Mucosa of gallbladder (tissue), 1 donor: ENCODE data around the gene LRCH1. TPM values are rescaled to one million over a fixed set of nuclear protein-coding genes. Genes with fewer than 3 reads are reported as not detected.
"Not testable (repeated sequence)": the region's sequence is repeated elsewhere in the genome, so short reads cannot be mapped to it uniquely, and the experiment has no call there.

Experiments used
- DNase-seq: peaks from one replicate; pipeline ENCODE4 v3.0.0-alpha.2; 2020; ENCODE audit warnings: low spot score
- total RNA-seq: library from RNA; stranded (reverse); gene quantifications from one replicate; pipeline ENCODE4 v1.2.1, GENCODE V29; 2021
- donor health status: DM: no; HTN: no; CAD: no.

Gene LRCH1
- total RNA-seq, 1 donor from 2014 or later = 35.6 TPM

DNA sequence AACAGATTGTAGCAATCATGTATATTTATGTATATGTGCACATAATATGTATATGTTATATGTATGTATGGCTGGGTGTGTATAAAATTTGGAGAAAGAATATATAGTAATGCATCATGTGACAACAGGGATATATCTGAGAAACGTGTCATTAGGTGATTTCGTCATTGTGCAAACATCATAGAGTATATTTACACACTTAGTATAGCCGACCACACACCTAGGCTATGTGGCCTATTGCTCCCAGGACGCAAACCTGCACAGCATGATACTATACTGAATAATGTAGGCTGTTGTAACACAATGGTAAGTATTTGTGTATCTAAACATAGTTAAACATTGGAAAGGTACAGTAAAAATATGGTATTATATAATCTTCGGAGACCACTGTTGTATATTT is 200.2 kb downstream of the LRCH1 start:
- no peak for DNase-seq

DNA sequence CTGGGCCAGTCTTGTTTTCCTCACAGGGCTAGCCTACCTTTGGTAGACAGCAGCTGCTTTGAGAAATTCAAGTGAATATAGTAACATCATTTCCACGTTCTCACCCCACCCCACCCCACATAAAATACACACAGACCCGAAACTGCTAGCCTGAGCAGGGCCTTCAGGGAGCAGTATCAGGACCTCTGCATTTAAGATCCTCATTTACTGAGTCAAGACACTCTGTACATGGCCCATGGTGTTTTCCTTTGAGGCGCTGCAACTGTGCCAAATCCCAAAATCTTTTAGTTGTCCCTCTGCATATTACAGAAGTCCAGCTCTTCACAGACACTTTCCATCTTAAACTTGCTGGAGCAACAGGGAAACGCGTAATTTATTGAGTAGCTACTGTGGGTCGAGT is 200.9 kb downstream of the LRCH1 start:
- DNase-seq = no peak

DNA sequence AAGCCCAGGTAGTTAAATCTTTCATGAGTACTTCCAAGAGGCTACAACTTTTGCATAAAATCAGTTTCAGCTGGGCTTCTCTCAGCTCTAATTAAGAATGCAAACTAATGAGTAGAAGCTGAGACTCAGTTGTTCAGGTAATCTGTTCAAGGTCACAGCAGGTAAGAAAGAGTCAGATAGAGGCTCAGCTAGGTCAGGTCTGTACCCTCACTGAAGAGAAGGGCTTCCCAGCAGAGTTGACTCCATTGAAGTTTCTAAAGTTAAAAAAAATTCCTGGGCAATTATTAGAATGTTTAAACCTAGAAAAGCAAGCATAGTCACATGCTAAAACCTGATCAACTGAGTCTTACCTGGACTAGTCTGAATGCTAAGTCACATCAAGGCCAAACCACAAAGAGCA is 201.8 kb downstream of the LRCH1 start:
- DNase-seq = no peak

DNA sequence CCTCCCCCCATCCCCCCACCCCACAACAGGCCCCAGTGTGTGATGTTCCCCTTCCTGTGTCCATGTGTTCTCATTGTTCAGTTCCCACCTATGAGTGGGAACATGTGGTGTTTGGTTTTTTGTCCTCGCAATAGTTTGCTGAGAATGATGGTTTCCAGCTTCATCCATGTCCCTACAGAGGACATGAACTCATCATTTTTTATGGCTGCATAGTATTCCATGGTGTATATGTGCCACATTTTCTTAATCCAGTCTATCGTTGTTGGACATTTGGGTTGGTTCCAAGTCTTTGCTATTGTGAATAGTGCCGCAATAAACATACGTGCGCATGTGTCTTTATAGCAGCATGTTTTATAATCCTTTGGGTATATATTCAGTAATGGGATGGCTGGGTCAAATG is 202.5 kb downstream of the LRCH1 start:
- DNase-seq = not testable (repeated sequence)

DNA sequence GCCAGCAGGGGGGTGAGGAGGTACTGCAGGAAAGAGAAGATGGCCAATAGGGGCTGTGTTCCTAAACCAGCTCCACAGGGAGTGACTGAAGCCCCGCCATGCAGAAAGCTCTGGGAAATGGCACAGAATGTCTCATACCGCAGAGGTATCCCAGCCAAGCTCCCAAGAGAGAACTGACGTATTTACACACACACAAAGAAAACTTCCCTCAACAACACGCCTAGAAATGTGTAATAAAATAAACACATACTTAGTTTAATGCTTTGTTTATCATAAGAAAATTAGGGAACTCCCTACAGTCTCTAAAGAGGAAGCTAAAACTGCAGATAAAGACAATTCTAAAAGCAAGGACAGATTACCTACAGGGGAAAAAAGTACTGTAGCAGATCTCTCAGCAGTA is 204.0 kb downstream of the LRCH1 start:
- no peak for DNase-seq

DNA sequence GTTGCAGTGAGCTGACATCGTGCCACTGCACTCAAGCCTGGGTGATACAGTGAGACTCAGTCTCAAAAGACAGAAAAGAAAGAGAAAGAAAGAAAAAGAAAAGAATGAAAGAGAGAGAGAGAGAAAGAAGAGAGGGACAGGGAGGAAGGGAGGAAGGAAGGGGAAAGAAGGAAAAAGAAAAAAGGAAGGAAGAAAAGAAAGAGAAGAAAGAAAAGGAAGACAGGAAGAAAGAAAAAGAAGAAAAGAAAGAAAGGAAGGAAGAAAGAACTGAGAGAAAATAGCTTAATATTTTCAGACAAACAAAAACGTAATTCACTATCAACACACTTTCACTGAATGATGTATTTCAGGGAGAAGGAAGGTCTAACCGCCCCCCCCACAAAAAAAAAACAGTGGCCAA is 204.7 kb downstream of the LRCH1 start:
- DNase-seq = no peak

DNA sequence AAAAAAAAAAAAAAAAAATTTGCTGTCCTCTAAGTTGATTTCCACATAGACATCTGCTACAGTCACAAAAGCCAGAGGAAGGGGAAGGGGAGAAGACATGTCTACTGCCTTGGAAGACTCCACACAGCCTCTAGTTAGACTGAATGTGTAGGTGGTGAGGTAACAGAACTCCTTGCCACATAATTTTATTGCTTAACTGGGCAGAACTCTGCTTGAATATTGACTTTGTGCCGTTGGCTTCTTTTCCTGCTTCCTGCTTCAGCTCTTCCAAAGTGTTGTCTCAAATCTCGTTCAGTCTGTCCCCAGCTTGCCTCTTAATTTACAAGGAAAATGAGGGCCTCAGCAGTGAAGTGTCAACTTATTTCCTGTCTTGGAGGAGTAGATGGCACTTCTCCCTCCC is 206.9 kb downstream of the LRCH1 start:
- DNase-seq = no peak

DNA sequence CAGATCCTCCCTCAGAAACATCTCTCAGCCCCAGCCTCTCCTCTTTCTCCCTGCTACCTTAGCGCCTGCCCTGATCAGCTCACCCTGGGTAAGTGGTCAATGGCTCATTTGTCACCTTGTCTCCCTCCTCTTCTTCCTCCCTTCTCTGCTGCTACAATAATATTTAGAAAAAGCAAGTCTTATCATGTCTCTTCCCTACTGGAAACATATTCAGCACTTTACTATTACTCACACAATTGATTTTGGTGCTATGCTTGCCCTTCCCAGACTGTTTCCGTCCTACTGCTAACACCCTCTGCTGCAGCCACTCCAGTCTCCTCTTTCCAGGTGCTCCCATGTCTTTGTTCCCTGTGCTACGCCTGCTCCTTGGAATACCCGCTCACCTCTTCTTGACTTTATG is 208.2 kb downstream of the LRCH1 start:
- no peak for DNase-seq

DNA sequence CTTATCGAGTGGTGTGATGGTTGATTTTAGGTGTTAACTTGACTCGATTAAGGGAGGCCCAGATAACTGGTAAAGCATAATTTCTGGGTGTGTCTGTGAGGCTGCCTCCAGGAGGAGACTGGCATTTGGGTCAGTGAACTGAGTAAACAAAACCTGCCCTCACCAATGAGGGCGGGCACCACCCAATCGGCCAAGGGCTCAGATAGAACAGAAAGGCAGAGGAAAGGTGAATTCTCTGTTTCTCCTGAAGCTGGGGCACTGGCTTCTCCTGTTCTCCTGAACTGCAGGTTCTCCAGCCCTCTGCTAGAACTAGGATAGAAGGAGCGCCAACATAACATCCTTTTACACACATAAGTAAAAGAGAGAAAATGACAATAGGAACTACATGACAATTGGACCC is 208.9 kb downstream of the LRCH1 start:
- DNase-seq = peak; percentile 23

DNA sequence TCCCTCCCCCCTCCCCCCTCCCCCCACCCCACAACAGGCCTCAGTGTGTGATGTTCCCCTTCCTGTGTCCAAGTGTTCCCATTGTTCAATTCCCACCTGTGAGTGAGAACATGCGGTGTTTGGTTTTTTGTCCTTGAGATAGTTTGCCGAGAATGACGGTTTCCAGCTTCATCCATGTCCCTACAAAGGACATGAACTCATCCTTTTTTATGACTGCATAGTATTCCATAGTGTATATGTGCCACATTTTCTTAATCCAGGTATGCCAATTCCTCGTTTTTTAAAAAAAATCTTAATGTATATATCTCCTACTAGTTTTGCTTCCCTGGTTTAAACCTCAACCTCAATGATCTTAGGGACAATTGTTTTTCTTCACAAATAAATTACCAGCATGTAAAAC is 217.0 kb downstream of the LRCH1 start:
- not testable (repeated sequence) for DNase-seq

DNA sequence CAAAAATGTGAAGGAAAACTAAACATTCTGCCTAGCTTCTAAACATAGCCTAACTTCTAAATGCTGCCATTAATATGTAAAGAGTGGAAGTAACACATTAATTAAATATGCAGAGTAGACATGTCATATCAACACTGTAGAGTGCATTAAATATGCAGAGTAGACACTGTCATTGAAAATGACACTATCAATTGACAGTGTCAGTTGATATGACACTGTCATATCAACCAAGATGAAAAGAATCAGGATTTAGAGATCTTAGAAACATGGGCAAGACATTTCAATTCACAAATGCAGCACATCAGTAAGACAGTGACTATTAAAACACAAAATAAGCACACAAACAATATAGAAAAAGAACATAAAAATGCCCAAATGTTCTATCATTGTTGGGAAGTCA is 218.7 kb downstream of the LRCH1 start:
- DNase-seq = no peak

DNA sequence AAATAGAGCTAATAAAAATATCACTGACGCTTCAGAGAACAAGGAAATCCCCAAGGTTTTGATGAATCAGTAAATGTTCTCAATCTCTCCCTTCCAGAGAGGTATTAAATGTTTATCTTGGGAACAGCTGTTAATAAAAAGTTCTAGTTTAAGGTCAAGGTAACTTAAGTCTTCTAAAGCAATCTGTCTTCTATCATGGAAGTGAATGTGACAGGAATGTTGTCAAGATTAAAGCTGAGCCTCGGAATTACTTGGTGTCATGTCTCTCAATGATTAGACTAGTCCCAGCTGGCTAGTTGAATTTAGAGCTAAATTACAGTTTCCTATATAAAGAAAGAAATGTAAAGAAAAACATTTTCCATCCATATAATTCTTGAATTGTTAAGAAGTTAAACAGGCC is 220.6 kb downstream of the LRCH1 start:
- DNase-seq = no peak

DNA sequence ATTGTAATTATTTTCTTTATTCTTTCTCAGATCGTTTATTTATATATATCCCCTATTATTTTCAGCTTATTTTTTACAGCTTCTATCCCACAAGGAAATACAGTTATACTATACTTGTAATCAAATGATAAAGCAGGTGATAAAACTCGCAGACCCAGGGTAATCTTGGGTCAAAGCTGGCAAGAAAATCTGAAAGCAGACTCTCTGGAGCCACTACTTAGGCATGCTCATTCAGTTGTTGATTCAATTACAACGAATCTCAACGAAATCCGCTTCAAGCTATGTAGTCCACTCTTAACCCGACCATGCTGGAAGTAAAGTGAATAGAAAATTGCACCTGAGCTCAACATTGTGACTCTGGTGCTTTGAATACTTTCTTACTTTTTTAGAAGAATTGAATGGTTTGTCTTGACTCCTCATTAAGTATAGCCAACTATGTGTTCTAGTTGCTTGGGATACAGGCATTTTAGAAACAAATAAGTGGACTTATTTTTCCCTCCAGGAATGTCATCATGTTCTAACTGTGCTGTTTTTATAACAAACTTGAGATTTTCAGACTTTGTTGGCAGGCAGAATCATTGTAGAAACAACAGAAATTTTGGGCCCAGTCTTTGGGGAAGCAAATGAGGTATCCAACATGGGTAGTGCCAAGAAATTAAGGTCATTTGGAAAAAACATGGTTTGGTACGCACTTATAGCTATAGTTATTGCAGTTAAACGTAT is 222.6 kb downstream of the LRCH1 start:
- DNase-seq = no peak

DNA sequence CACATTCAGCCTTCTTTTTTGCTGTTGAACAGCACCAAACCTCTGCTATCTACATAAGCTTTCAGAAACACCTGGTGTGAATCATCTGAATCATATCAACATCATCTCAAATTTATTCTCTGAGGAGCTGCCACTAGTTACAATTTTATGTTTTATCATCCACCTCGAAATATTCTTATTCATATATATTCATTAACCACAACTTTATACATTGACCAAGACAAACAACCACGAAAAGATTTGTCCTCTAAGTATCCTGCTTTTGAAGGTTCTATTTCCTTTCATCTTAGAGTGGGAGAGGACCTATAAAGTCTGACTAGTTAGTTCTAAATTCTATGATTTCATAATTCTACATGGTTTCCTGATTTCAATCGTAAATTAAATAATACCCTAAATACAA is 225.1 kb downstream of the LRCH1 start:
- no peak for DNase-seq

DNA sequence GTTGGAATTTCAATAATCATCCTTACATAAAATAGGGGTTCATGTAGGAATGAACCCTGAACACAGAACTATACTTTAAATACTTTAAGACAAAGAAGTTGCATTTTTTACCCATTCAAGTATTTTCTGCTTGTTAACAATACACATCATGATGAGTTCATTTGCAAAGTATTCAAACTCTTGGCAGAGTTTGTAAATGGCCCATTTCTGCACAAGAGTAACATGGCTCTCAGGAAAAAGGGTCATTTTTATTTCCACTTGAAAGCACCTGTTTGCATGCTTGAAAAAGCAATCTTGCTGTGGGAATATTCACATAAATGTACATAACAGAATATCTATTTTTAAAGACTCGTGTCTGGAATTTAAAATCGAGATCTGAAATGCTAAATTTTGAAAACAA is 225.9 kb downstream of the LRCH1 start:
- DNase-seq = no peak

DNA sequence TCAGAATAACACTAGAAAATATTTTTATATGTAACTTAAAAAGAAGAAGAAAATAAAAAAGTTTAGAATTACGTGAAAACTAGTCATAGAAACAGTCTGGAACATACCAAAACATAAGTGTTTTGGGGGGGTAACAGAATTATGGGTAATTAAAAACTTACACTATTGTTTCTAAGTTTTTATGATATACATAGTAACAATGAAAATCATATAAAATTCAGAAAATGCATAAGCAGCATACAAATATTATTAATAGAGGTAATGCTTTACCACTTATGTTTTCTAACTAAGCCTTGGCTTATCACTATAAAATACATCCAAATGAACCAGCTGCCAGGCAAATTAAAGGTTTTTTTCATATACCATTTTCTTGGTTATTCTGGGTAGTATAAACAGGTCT is 229.1 kb downstream of the LRCH1 start:
- DNase-seq = no peak

DNA sequence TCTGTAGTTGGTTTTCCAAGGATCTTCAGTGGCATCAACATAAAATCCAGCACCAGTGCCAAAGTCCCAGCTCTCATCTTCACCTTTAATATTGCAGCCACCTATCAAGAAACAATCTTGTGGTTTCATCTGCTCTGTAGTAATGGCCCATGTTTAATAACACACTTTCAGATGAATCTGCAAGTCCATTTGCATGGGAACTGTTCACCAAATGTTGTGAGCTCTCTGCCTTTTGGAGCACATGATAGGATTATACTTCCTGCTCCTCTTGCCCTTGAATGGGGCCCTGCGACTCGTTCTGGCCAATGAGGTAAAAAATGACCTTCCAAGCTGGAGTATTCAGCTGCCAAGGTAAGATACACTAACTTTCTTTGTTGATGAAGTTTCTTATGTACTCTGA is 229.7 kb downstream of the LRCH1 start:
- DNase-seq = no peak

DNA sequence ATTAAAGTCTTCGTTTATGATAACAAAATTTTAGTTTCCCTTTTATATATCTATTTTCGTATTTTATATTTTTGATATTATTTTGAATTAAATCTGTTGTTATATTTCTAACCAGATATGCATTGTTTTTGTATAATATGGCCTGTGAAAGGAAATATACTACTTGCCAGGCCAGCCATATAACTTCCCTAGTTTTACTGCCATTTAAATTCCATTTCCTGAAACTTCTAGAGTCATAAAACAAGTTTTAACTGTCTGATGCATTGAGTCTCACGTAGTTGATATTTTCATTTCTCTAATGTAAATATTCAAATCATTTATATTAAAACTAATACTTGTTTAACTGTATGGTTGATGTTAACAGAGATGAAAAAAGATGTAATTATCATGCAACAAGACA is 230.5 kb downstream of the LRCH1 start:
- DNase-seq = no peak

DNA sequence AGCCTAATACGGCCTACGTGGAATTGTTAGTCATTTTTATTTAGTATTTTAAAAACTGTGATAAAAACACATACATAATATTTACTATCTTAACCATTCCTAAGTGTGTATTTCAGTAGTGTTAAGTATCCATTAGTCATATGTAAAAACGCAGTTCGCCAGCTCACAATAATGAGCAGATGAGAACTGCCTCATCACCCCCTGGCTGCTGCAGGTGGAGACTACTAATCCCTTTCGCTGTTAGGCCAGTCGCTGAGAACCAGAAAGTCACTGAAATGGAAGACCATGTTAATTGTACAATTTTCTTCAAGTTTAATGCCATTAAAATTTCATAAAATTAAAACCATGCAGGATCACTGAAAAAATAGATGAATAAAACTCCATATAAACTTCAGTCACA is 242.4 kb downstream of the LRCH1 start:
- DNase-seq = no peak

DNA sequence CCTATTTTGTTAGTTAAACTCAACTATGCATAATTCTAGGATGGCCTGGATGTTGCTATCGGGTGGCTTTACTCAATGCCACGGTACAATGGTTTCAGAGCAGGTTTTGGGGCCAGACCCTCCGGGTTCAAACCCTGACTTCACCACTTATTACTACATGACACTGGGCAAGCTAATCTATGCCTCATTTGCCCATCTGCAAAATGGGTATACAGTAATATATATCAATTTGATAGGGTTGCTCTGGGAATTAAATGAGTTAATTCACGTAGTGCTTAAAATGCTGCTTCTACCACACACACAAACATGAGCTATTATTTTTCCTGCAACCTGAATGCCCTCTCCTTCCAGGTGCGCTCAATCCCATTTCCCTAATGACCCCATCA is 243.2 kb downstream of the LRCH1 start:
- DNase-seq = no peak

DNA sequence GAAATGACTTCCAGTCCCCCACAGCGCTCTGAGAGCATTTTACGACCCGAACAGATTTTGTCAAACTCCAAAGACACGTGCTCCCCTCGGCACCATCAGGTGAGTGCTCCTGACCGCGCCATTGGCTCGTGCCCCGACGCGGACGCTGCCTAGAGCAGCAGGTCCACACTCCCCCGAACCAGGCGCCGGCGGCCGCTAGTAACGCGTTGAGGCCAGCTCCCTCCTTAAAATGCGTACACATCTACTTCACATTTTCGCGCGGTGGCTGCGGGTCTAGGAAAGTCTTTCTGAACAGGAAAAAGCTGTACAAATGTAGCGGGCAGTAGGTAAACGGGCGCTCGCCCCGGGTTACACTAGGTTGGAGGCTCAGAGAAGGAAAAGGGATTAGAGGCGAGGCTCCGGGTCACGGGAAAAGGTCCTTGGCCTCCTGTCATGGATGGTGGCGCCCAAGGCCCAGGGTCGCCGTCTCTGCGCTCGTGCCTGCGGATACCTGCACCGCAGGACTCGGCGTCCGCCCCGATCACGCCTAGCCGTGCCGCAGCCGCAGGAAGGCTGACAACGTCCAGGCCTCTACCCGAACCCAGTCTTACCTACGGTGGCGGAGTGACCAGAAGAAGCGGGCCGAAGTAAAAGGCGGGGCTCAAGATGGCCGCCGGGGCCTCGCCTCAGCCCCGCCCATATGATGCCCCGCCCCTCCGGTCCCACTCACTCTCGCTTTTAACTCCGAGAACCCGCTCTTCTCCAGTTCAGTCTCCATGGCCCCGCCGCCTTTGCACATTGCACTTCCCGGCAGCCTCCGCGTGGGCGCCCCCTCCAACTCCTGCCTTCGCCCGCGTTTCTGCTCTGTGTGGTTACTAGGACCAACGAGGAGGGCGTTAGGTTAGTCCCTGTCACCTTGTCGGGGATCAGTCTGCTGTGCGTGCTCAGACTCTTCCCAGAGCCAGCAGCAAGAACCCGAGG is 243.8 kb downstream of the LRCH1 start, which contains the start of gene ESD:
TSS of gene ESD (minus strand) at position 647 of the 960 bp plus-strand sequence. CDS start 5,748 bp downstream, outside the sequence.
- peak; percentile 94 for DNase-seq

DNA sequence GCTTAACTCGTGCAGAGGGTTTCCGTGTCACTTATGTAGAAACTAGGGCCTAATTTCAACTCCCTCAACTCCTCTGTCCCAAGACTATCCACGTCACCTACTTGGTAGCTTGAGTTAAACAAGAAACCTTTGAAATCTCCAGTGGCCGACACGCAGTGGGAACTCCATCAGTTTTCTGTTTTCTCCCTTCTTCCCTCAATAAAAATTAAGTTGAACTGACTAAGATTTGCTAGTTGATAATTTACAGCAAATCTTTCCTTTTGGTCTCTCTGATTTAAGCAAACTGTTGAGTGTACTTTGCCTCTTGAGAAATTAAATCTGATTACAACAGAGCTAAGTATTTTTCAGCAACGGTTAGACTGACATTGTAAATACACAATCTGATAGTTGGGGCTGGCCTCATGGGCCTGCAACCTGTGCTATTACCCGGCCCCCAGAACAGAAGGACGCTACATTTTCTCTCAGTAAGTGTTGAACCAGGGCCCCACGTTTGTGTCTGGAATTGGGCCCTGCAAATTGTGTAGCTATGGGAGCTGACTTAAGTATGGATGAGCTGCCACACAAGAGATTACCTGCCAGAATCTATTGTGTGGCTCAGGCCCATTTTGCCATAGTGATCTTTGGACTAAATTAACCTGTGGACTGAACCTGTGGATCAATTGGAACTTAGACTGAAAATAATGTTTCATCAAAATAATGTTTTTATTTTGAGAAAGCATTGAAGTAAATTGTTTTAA is 244.7 kb downstream of the LRCH1 start:
- DNase-seq = no peak
